Inflammatory macrophage treated with lipopolysaccharide for 4 hours (primary cell): ENCODE results near the gene COL1A1.

Source experiments
- DNase-seq: peaks from one replicate; pipeline ENCODE4 v3.0.0-alpha.2; 2020

The COL1A1 gene

GRCh38 chr17:50151937-50152547 lies 49.4 kb downstream of the COL1A1 start:
- DNase-seq = peak; percentile 70

GRCh38 chr17:50151041-50151936 lies 50.1 kb downstream of the COL1A1 start:
- DNase-seq = peak; percentile 88

DNA sequence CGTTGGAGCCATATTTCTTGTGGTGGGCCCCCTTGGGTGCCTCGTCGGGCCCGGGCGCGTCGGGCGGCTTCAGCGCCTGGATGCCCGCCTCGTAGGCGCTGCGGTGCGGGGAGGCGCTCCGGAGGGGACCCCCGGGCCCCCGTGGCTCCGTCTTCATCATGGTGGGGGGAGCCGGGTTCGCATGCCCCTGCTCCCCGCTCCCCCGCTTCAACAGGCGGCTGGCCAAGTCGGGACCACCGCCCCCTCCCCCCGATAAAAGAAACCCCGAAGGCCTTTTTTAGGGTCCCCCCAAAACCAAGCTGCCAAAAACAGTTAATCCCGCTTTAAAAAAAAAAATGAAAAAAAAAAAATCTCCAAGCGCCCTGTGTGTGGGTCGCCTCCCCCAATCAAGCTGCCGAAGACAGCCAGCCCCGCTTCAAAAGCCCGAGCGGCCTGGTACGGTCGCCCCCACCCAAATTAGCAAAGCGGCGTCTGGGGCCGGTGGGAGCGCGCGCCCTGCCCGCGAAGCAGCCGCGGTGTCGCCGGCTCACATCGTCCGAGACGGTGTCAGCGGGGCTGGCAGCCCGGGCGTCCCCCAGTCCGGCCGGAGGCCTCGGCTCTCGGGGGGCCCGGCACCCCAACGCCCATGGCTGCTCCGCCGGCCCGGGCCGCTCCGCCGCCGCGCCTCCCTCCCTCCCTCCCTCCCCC lies 50.9 kb downstream of the COL1A1 start, which contains the start of gene PPP1R9B:
Gene PPP1R9B, minus strand, starts transcription at position 324 of the 687 bp plus-strand sequence. Its CDS starts 164 bp downstream, at position 160.
- no peak for DNase-seq

- peak; percentile 80 for DNase-seq
Observed at GRCh38 chr17:50149417-50150353, 51.7 kb downstream of the COL1A1 start.

DNA sequence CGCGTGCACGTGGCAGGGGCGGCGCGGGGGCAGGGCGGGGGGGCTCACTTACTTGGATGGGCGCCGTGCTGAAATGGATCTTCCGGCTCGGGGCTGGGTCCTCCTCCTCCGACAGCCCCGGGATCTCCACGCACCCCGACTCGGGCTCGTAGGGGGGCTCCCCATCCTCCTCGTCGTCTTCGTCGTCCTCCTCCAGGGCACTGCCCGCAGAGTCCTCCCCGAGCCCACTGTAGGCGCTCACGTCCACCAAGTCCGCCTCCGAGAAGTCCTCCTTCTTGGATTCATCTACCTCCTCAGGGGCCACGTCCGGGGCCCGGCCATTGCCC lies 52.4 kb downstream of the COL1A1 start:
- no peak for DNase-seq

DNA sequence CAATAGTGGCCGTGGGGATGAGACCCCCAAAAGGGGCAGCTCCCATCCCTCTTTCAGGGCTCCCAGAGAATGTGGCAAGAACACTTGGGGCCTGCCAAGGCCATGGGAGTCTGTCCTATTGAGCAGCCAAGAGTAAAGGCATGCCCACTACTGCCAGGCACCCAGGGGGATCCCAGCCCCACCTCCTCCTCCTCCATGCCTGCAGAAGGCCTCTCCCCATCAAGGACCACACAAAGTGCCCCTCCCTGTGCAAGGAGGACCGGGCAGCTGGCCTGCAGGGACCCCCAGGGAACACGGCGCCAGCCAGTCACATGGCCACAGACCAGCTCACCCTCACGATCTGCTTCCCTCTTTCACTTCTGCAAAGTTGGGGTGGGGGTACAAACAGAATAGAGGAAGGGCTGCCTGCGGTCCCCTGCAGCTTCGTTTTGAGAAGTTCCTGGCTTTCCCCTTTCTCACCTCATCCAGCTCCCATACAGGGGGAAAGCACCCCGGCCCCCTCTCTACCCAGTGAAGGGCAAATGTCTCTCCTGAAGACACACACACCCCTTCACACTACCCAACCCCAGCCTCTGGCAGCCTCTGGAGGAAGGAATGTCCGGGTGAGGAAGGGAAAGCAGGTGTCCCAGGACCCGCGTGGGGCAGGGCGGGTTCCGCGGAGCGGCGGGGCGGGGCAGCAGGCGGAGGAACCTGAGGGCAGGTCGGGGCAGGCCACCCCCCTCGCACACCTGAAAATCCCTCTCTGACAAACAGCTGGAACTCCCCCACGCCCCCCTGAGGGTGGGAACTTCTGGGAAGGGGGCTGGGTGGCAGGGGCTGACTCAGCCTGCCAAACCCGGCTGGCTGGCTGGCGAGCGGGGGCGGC lies 53.0 kb downstream of the COL1A1 start:
- DNase-seq = peak; percentile 89

GRCh38 chr17:50147841-50148225 lies 53.6 kb downstream of the COL1A1 start:
- DNase-seq = no peak

DNA sequence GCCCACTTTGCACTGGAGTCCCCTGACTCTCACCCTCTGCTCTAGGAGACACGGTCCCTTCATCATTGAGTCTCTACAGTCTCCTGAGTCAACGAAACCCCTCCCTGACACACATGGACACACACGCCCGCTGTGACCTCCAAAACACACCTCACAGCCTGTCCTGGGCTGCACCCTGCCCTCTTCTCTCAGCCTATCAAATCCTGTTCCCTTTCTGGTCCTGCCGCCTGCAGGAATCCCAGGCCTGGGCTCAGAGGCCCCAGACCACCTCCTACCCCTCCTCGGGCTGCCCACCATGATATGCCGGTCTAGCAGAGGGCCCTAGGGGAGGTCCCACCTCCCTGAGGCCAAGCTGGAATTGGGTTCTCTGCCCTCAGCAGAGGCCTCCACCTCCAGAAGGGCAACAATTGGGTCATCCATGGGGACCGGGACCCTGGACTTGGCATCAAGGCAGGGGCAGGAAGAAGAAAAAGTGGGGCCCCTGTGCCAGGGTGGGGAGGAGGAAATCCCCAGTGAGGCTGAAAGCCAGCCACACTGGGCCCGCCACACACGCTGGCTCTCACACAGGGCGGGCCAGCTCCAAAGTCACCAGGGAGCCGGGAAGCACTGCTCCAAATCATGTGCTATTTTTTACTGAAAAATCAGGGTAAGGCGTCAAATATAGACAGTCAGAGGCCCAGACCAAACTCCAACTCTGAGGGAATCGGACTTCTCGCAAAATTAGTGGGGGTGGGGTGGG lies 54.3 kb downstream of the COL1A1 start:
- DNase-seq = peak; percentile 14

DNA sequence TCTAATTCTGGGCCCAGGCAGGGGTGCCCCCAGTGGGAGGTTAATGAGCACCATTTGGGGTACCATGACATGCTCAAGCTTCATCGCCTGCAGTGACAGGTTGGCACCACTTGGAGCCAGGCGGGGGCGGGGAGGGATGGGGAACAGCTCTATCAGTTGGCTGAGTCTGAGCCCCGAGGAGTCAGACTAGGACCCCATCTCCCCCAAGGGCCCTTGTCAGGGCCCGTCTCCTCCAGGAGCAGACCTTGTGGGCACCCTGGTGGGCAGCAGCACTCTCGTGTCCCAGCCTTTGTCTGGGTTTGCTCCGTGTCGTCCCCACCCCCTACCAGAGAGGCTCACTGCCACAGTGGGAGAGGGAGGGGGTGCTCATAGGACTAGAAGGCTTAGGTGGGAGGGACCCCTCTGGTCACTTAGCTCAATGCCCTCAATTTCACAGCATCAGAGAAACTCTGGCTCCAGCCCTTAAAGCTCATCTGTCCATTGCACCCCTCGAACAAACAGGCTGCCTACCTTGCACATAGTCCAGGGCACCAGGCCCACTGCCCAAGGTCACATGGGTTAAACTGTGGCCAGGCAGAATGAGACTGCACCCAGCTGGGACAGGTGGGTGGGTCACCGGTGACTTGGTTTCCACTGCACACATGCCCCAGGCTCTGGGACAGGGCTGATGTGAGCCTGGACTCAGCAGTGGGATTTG lies 55.1 kb downstream of the COL1A1 start:
- no peak for DNase-seq

GRCh38 chr17:50145532-50146229 lies 55.8 kb downstream of the COL1A1 start:
- no peak for DNase-seq

GRCh38 chr17:50144845-50145531 lies 56.4 kb downstream of the COL1A1 start:
- DNase-seq = no peak

- no peak for DNase-seq
Observed at GRCh38 chr17:50144355-50144754, 57.1 kb downstream of the COL1A1 start.

GRCh38 chr17:50143461-50144176 lies 57.8 kb downstream of the COL1A1 start:
- no peak for DNase-seq

DNA sequence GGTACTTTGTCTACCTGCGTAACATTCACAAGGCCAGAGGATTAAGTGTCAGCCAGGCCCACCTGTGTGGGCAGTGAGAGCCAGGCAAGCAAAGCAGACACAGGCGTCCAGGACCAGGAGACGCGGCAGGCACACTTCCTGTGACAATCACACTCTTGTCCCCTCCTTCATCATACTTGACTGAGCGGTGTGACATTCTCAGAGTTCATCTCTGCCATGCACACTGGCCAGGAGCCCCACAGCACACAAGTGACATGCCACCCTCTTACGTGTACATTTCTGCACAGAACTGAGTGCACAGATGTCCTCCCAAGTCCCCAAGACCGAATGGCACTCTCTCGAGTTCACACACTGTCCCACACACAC lies 59.7 kb downstream of the COL1A1 start:
- no peak for DNase-seq

GRCh38 chr17:50141026-50141744 lies 60.2 kb downstream of the COL1A1 start:
- DNase-seq = no peak

GRCh38 chr17:50139950-50140885 lies 61.2 kb downstream of the COL1A1 start:
- DNase-seq = peak; percentile 74
